Measurements from ENCODE around the gene ADAMTS2.

DNA sequence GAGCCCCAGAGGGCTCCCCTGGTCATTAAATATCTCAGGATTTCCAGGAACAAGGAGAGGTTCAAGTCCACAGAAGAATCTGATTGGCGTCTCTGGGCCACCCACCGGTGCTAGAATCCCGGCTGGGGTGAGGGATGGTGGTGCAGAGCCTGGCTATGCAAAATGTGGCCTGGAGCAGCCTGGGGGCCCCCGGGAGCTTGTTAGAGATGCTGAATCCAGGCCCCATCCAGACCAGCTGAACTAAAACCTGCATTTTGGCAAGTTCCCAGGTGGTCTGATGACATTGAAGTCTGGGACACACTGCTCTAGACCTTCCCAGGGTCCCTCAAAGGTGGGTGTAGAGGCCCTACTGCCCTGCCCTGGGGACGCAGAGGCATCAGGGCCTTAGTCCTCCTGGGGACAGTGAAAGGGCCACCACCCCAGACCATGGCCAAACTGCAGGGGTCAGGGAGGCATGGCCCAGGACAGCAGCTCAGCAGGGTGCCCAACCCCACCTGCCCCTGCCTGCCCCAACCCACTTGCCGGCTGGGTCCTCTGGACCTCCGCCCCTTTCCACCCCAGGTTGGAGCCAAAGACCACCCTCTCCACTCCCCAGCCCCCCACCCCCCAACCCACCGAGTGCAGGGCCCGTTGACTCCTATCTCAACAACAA, 34.7 kb downstream of the ADAMTS2 start:
- no peak for TF ChIP-seq EZH2 (IDR thresholded peaks at IDR 0.05; ENCODE audit: low read length, missing control alignments)
- TF ChIP-seq, protein P1, sequence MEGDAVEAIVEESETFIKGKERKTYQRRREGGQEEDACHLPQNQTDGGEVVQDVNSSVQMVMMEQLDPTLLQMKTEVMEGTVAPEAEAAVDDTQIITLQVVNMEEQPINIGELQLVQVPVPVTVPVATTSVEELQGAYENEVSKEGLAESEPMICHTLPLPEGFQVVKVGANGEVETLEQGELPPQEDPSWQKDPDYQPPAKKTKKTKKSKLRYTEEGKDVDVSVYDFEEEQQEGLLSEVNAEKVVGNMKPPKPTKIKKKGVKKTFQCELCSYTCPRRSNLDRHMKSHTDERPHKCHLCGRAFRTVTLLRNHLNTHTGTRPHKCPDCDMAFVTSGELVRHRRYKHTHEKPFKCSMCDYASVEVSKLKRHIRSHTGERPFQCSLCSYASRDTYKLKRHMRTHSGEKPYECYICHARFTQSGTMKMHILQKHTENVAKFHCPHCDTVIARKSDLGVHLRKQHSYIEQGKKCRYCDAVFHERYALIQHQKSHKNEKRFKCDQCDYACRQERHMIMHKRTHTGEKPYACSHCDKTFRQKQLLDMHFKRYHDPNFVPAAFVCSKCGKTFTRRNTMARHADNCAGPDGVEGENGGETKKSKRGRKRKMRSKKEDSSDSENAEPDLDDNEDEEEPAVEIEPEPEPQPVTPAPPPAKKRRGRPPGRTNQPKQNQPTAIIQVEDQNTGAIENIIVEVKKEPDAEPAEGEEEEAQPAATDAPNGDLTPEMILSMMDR (conservative IDR thresholded peaks at IDR 0.05 in 1 of 2, IDR thresholded peaks at IDR 0.05 in 1 of 2; ENCODE audit: low read depth in 1 of 2, low read length in 2 of 2), result no peak
